K562 (cell line): ENCODE data around the gene IMP4. TPM values are rescaled to one million over a fixed set of nuclear protein-coding genes. Genes with fewer than 3 reads are reported as not detected.
A peak's percentile ranks its signal among the peaks of the same experiment; 100 is the strongest.

Experiments used
- EGR1 ChIP-seq: fragments of 450-650 bp; conservative IDR thresholded peaks from 2 replicates; pipeline ENCODE4 v1.6.1; 2017; ENCODE audit warnings: mild to moderate bottlenecking
- HDAC3 ChIP-seq: fragments of 450-650 bp; IDR thresholded peaks from 2 replicates; pipeline ENCODE4 v1.6.1; 2018; ENCODE audit warnings: borderline replicate concordance, mild to moderate bottlenecking, moderate library complexity; ENCODE audit not compliant: partially characterized antibody
- HMG20B ChIP-seq: fragments of 250-450 bp; sonication (Bioruptor Pico); IDR thresholded peaks from 2 replicates; pipeline ENCODE4 v1.5.0; 2021; ENCODE audit warnings: mild to moderate bottlenecking
- ILK ChIP-seq: fragments of 450-650 bp; IDR thresholded peaks from 2 replicates; pipeline ENCODE4 v1.6.1; 2016; ENCODE audit warnings: missing genetic modification characterization, low read depth, mild to moderate bottlenecking, missing compliant biosample characterization, moderate library complexity, borderline replicate concordance
- NFE2 ChIP-seq: IDR thresholded peaks from 2 replicates; pipeline ENCODE4 v1.6.1; 2014; ENCODE audit warnings: antibody characterized with exemption, low read depth
- TEAD2 ChIP-seq: fragments of 450-650 bp; IDR thresholded peaks from 2 replicates; pipeline ENCODE4 v1.6.1; 2016; ENCODE audit warnings: missing genetic modification characterization, control low read depth, missing compliant biosample characterization
- ZNF146 ChIP-seq: IDR thresholded peaks from one replicate; pipeline ENCODE4 v1.6.1; 2018; ENCODE audit warnings: missing compliant biosample characterization; ENCODE audit not compliant: unreplicated experiment
- polyA plus RNA-seq, 8 experiments: library from polyadenylated mRNA; depleted of rRNA in 4 of 8; stranded (reverse) in 5 of 8; unstranded in 3 of 8; fragments of >200 nt; fragmentation: Nextera tagmentation in 2 of 8; fragmentation: Illumina TruSeq in 1 of 8; extraction: Ambion mirVana in 2 of 8; extraction: Trizol in 1 of 8; gene quantifications; 2 replicates each; pipeline versions ENCODE4 v1.2.1 to v1.2.3, GENCODE V29; 2011 to 2014; ENCODE audit warnings: inconsistent platforms in 1 of 8, missing spikeins in 1 of 8
- total RNA-seq, 7 experiments: library from RNA; depleted of rRNA in 6 of 7; stranded (reverse); fragments of >200 nt in 6 of 7; fragmentation: Illumina TruSeq in 2 of 7; extraction: Trizol in 2 of 7; gene quantifications; 2 replicates each; pipeline versions ENCODE4 v1.2.1 to v1.2.3, GENCODE V29; 2011 to 2021; ENCODE audit warnings: low replicate concordance in 1 of 7
- TF ChIP-seq, protein P1 (sequence below): fragments of 250-450 bp; sonication (Bioruptor Pico); IDR thresholded peaks from 2 replicates; pipeline ENCODE4 v1.4.0; 2020
- TF ChIP-seq, protein P2 (sequence below): fragments of 450-650 bp; conservative IDR thresholded peaks from 2 replicates; pipeline ENCODE4 v1.6.1; 2016; ENCODE audit warnings: missing genetic modification characterization, low read depth, mild to moderate bottlenecking, control low read depth, missing compliant biosample characterization
- TF ChIP-seq, protein P3 (sequence below): fragments of 450-650 bp; formaldehyde crosslinking; IDR thresholded peaks from 2 replicates; pipeline ENCODE4 v1.4.0; 2022; ENCODE audit warnings: missing genetic modification characterization

Gene IMP4
- total and polyA plus RNA-seq, 9 of the 15 experiments (the other 6 are each of a cell fraction or from before 2014, with no cell fraction given) = 35.4 to 209 (median 100.0) TPM

DNA sequence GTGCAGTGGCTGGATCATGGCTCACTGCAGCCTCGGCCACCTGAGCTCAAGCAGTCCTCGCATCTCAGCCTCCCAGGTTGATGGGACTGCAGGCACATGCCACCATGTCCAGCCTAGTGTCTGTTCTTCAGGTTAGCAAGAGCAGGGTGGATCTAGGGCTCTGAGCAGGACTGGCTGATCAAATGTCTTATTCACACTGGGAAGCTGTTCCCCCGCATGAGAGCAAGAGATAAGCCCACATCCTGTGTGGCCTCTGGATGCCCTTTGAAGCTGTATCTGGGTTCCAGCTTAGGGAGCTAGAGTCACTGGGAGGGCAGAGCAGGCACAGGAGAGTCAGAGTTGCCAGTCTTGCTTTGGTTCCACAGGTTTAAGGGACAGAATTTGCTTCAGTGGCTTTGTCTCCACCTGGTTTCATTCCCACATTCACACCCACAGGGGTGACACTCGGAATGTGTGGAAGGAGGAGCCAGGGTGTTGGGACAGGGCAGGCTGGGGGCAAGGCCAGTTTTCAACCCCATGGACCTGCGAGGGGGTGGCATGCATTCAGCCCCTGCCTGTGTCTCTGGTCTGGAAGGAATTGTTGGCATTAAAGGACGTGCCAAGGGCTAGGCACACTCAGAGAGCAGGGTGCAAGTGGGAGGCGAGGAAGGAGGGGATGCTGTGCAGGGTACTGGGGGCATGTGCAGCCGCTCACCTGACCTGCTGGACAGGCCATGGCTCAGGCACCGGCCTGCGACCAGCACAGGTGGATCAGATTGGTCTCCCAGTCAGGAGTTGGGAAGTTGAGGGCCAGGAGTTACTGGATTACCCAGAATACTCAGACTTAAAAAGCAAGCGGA lies 37.6 kb downstream of the IMP4 start (continued):
- TF ChIP-seq, protein P1, sequence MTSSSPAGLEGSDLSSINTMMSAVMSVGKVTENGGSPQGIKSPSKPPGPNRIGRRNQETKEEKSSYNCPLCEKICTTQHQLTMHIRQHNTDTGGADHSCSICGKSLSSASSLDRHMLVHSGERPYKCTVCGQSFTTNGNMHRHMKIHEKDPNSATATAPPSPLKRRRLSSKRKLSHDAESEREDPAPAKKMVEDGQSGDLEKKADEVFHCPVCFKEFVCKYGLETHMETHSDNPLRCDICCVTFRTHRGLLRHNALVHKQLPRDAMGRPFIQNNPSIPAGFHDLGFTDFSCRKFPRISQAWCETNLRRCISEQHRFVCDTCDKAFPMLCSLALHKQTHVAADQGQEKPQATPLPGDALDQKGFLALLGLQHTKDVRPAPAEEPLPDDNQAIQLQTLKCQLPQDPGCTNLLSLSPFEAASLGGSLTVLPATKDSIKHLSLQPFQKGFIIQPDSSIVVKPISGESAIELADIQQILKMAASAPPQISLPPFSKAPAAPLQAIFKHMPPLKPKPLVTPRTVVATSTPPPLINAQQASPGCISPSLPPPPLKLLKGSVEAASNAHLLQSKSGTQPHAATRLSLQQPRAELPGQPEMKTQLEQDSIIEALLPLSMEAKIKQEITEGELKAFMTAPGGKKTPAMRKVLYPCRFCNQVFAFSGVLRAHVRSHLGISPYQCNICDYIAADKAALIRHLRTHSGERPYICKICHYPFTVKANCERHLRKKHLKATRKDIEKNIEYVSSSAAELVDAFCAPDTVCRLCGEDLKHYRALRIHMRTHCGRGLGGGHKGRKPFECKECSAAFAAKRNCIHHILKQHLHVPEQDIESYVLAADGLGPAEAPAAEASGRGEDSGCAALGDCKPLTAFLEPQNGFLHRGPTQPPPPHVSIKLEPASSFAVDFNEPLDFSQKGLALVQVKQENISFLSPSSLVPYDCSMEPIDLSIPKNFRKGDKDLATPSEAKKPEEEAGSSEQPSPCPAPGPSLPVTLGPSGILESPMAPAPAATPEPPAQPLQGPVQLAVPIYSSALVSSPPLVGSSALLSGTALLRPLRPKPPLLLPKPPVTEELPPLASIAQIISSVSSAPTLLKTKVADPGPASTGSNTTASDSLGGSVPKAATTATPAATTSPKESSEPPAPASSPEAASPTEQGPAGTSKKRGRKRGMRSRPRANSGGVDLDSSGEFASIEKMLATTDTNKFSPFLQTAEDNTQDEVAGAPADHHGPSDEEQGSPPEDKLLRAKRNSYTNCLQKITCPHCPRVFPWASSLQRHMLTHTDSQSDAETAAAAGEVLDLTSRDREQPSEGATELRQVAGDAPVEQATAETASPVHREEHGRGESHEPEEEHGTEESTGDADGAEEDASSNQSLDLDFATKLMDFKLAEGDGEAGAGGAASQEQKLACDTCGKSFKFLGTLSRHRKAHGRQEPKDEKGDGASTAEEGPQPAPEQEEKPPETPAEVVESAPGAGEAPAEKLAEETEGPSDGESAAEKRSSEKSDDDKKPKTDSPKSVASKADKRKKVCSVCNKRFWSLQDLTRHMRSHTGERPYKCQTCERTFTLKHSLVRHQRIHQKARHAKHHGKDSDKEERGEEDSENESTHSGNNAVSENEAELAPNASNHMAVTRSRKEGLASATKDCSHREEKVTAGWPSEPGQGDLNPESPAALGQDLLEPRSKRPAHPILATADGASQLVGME (CRISPR knock-in tag) = peak; percentile 65; the same call in 1 of the 2 replicates
- TF ChIP-seq NFE2 (peak; percentile 62), ILK (tag) (no peak), HDAC3 (no peak), HMG20B (CRISPR knock-in tag) (no peak), EGR1 (peak; percentile 55), TEAD2 (no peak), ZNF146 (no peak)
- TF ChIP-seq, protein P2, sequence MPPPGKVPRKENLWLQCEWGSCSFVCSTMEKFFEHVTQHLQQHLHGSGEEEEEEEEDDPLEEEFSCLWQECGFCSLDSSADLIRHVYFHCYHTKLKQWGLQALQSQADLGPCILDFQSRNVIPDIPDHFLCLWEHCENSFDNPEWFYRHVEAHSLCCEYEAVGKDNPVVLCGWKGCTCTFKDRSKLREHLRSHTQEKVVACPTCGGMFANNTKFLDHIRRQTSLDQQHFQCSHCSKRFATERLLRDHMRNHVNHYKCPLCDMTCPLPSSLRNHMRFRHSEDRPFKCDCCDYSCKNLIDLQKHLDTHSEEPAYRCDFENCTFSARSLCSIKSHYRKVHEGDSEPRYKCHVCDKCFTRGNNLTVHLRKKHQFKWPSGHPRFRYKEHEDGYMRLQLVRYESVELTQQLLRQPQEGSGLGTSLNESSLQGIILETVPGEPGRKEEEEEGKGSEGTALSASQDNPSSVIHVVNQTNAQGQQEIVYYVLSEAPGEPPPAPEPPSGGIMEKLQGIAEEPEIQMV (tag) = no peak
- TF ChIP-seq, protein P3, sequence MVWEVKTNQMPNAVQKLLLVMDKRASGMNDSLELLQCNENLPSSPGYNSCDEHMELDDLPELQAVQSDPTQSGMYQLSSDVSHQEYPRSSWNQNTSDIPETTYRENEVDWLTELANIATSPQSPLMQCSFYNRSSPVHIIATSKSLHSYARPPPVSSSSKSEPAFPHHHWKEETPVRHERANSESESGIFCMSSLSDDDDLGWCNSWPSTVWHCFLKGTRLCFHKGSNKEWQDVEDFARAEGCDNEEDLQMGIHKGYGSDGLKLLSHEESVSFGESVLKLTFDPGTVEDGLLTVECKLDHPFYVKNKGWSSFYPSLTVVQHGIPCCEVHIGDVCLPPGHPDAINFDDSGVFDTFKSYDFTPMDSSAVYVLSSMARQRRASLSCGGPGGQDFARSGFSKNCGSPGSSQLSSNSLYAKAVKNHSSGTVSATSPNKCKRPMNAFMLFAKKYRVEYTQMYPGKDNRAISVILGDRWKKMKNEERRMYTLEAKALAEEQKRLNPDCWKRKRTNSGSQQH = no peak
